DOHH2 (cell line): ENCODE data around the gene C3orf22.

ENCODE experiments used
- EZH2phosphoT487 ChIP-seq: fragments of 200-600 bp; sonication (generic); IDR thresholded peaks from 2 replicates; pipeline ENCODE4 v1.6.1; 2017; ENCODE audit warnings: borderline replicate concordance, mild to moderate bottlenecking, antibody characterized with exemption, low read length, moderate library complexity, mixed read lengths
- TF ChIP-seq, protein P1 (sequence below): fragments of 200-600 bp; sonication (generic); IDR thresholded peaks from one replicate; pipeline ENCODE4 v1.5.1; 2014; ENCODE audit warnings: antibody characterized with exemption, mild to moderate bottlenecking, low read depth, low read length; ENCODE audit not compliant: poor library complexity, severe bottlenecking

DNA sequence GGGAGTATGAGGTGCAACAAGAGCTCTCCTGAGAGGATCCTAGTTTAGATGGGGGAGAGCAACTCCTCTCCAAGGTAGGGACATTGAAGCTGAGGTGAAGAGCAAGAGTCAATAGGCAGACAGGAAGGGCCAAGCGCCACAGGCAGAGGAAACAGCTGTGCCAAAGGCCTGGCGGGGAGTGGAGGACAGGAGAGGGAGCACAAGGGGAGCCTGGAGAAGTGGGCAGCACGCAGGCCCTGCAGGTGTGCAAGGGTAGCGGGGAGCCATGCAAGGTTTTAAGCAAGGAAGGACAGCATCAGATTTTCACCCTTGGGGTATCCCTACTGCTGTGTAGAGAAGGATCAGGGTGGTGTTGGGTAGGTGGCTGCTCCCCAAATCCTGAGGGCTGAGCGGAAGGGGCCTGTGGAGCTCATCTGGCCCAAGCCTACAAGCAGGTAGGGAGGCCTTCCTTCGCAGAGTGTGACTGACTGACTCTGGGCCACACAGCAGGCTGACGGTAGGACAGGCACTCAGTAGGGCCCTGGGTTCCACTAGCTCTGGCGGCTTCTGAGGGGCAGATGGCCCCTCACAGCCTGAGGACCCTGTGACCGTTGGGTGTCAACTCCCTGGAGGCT is 21.5 kb downstream of the C3orf22 start:
- TF ChIP-seq, protein P1, sequence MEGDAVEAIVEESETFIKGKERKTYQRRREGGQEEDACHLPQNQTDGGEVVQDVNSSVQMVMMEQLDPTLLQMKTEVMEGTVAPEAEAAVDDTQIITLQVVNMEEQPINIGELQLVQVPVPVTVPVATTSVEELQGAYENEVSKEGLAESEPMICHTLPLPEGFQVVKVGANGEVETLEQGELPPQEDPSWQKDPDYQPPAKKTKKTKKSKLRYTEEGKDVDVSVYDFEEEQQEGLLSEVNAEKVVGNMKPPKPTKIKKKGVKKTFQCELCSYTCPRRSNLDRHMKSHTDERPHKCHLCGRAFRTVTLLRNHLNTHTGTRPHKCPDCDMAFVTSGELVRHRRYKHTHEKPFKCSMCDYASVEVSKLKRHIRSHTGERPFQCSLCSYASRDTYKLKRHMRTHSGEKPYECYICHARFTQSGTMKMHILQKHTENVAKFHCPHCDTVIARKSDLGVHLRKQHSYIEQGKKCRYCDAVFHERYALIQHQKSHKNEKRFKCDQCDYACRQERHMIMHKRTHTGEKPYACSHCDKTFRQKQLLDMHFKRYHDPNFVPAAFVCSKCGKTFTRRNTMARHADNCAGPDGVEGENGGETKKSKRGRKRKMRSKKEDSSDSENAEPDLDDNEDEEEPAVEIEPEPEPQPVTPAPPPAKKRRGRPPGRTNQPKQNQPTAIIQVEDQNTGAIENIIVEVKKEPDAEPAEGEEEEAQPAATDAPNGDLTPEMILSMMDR: no peak
- TF ChIP-seq EZH2phosphoT487: no peak
